HG02610 (cell line): ENCODE measurements around the gene GRIK3.

ENCODE experiments used
- ATAC-seq: cut with Tn5 transposase; IDR thresholded peaks from one replicate; pipeline ENCODE4 v1.9.1; 2021; ENCODE audit warnings: mild to moderate bottlenecking, moderate library complexity; ENCODE audit not compliant: unreplicated experiment

GRIK3 gene

GRCh38 chr1:37047542-37047941 is 13.2 kb upstream of the GRIK3 start:
- no peak for ATAC-seq

DNA sequence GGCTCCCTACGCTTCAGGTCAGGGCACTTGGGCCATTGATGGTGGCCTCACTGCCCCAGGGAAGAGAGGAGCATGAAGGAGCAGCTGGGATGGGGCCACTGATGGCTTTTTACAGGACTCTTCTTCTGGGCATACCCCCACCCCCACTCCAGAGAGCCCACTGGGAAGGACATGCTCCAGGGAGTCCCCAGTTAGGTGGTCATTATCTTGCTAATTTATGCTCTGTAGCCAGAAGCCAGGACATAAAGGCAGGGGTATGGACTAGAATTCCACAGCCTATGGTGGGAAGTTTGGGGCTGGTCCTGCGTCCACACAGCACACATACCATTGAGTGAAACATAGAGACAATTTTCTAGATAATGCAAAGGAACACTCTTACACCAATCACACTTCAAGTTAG is 8.8 kb upstream of the GRIK3 start:
- ATAC-seq, result no peak

- no peak for ATAC-seq
These were observed 8.2 kb upstream of the GRIK3 start for GRCh38 chr1:37042506-37042905.

DNA sequence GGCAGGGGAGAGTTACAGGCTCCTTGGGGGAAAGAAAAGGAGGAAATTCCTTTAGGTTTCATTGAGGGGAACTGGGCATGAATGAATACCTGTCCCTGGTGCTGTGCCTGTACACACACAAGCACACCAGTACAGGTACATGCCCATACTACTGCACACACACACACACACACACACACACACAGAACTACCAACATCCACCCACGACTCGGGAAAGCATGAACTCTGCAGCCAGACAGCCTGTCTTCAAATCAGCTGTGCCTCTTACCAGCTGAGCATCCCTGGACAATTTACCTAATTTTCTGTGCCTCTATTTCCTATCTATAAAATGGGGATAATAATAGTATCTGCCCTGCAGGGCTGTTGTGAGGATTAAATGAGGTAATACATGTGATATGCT is 7.2 kb upstream of the GRIK3 start:
- ATAC-seq, result no peak

GRCh38 chr1:37040773-37041172 is 6.5 kb upstream of the GRIK3 start:
- no peak for ATAC-seq

DNA sequence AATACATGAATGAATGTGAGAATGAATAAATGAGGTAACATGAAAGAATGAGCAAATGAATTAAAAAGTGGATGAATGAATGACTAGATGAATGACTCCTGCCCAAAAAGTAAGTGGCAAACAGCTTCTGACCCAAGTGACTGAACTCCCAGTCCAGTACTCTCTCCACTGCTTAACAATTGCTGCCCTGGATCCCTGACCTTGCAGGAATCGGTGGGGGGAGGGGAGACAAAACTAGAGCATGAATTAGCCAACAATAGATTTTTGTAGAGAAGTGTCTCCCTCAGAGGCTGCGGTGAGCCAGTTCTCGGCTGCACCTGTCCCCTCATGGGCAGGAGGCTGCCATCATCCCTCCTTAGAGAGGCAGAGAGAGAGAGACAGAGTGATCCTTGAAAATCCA is 5.9 kb upstream of the GRIK3 start:
- no peak for ATAC-seq

DNA sequence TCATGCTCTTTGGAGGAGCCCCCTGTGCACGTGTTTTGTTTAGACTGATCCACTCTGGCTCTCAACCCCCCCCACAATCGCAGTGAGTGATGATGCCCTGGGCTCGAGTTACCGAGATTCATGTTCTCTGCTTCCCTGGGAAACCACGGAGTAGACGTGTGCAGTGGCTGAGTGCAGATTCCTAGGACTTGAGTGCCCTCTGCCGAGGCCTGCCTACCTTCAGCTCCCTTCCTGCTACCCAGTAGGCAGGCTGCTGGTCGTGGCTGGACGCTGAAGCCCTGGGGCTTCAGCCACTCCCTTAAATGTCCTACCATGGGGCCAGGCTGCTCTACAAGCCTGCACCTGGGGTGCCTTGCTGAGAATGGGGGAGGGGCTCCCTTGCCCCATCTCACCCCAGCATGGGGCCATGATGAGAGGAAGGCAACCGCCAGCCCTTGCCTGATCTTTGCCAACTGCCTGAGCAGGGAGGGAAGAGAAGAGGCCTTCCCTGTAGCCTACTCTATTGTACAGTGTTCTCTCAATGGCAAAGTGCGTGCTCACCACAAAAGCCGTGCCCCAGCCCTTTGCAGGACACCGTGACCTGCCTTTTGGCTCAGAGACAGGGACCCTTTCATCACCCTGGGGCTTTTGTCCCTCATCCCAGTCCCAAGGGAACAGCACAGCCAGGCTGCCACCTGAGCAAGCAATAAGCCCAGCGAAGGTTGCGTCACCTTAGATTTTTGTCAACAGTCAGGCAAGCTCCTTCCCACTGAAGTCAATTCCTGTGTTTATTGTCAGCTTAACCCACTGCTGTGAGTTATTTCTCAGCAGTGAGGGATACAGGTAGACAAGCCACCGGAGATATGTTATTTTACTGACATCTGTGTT is 4.1 kb upstream of the GRIK3 start:
- no peak for ATAC-seq

DNA sequence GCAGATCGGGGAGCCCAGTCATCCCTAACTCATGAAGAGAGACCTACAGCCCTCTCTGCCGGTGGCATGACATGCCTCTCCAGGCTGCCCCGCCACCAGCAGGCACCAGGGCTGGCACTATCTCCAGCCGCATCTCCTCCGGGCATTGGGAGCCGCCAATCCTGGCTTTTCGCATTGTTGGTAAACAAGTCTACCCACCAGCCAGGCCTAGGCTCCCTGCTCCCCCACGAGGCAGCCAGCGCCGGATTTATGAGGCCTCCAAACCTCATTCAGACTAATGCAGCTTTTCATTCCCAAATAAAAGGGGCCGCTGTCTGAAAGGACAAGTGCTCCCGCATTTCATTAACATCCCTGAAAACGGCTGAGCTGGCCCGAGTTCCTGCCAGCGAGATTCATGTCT is 3.4 kb upstream of the GRIK3 start:
- ATAC-seq, result no peak

DNA sequence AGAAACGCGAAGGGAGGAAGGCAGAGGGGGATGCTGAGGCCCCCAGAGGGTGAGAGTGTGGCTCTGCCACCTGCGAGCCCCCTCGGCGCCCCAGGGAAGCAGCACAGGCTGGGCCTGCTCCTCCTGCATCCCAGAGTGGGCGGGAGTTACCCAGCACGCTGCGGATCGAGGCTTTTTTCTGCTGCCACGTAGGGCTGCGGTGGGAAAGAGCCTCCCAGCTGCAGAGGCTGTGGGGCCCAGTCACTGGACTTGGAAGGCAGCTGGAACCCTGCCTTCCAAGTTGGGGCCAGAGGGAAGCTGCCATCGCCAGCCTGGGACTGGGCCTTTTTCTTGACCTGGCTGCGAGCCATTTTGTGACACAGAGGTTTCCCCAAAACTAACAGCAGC is 2.3 kb upstream of the GRIK3 start:
- no peak for ATAC-seq

- ATAC-seq, result no peak
These were observed 1.7 kb upstream of the GRIK3 start for GRCh38 chr1:37035796-37036666.

- ATAC-seq, result no peak
These were observed 838 bp upstream of the GRIK3 start for GRCh38 chr1:37035014-37035691.

GRCh38 chr1:37033355-37034101 is 787 bp downstream of the GRIK3 start:
- no peak for ATAC-seq

DNA sequence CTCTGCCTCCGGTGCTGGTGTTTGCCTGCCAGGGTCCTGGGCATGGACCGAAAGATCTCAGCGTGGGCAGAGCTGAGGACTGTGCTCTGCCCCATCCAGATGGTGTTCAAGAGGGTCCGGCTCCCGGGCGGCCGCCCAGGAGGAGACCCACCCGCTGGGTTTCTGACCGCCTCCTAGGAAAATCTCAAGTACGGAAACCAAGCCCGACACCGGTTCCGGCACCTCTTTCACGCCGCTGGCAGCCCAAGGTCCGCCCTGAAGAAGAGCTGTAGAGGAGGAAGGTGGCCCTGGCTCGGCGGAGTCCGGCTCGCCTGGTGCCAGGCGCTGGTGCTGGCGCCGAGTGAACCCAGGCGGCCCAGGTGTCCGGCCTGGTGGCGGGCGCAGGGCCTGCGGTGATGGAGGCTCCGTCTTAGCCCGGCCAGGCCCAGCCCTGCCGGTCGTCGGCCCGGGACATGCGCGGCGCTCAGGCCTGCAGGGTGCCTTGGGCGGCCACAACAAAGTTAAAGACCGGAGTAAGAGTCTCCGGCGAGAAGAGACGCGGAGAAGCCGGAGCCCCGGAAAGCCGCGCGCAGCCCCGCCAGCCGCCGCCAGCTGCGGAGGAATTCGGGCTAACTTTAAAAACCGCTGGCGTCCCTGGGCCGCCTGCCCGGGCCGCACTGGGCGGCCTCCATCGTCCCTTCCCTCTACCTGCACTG is 1.5 kb downstream of the GRIK3 start:
- no peak for ATAC-seq

DNA sequence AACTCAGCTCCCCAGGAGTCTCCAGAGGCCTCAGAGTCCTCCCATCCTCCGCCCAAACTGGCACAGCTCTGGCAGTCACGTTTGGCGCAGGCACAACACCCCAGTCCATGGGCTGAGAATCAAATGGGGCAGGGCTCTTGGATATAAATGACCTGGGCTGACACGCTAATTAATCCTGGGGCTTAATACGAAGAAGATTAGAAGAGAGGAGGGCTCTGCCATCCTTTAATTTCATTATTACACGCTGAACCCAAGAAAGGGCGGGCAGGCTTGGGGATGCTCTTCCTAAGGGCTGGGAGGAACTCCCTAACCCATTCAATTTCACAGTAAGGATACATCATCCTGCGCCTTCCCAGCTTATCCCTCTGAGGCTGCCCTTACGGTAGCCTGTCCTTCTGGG is 2.4 kb downstream of the GRIK3 start:
- no peak for ATAC-seq

- ATAC-seq, result no peak
These were observed 2.9 kb downstream of the GRIK3 start for GRCh38 chr1:37031429-37031828.

DNA sequence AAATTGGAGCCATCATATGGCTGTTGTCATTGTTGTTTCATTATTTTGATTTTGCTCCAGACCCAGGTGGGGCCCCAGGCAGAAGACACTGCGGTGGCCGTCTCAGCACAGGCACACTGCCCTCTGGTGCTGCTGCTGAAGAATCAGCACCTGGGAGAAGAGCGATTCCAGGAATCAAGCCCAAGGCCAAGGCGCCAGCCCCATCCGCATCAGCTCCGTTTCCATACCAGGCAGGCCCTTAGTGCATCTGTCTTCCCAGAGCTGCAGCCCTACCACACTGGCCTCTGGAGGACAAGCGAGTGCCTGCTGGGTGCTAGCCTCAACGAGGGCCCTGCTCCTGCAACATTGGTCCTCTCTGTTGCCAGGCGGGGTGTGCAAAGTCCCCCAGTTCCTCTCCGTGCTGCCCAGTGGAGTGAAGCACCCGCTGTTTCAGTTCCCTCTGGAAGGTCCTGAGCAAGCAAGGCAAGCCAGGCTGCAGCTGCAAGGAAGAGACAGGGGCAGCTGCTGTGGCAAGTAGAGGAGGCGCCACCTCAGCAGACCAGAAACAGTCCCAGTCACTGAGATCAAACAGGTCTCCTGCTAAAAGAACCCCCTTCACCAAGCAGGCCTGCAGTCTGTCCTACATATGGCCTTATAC is 5.2 kb downstream of the GRIK3 start:
- ATAC-seq, result no peak

DNA sequence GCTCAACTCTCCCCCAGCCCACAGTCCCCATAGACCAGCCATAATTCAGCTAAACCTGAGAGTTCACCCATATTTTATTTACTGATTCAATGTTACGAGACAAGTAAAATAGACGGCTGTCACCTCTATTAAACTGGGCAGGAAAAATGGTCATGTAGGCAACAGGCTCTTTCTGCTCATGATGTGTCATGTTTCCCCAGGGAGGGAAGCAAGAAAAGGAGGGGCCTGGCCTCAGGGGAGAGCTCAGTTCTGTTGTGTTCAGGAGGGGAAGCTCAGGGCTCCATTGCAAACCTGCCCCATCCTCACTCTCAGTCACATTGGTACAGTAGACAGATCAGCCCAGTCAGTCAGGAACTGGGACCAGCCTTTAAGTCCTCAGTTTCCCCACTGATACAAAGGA is 12.8 kb downstream of the GRIK3 start:
- no peak for ATAC-seq

- no peak for ATAC-seq
These were observed 13.6 kb downstream of the GRIK3 start for GRCh38 chr1:37020653-37021277.

DNA sequence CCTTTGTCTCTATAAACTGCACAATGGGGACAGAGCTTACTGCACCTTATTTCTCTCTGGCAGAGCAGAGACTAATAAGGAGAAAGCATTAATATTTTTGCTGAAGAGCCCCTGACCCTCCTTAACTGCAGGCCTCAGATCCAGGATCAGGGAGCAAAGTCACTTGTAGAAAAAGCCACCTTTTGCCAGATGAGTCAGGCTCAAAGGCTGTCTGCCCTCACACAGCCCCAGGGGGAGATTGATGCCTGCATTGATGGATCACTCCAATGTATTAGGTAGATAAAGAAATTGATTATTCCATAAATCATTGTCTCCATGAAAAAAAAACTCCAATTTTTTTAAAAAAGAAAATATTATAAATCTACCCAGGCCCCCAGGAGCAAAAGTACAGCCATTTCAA is 15.8 kb downstream of the GRIK3 start:
- ATAC-seq, result no peak
